Trophoblast cell (in vitro differentiated cells and primary cell): ENCODE measurements around the gene EML2. TPM values are rescaled to one million over a fixed set of nuclear protein-coding genes. Genes with fewer than 3 reads are reported as not detected.
"Not testable (repeated sequence)": the region's sequence is repeated elsewhere in the genome, so short reads cannot be mapped to it uniquely, and the experiment has no call there.

Source experiments
- DNase-seq, 2 donors: peaks; one replicate each; pipeline ENCODE4 v3.0.0-alpha.2; 2016
- H2AFZ ChIP-seq: 2 replicates; pipeline ENCODE4 v1.6.1; 2013; ENCODE audit warnings: low read length, moderate library complexity, mild to moderate bottlenecking; ENCODE audit not compliant: insufficient read depth, poor library complexity
- H2AK5ac ChIP-seq: 2 replicates; pipeline ENCODE4 v1.6.1; 2013; ENCODE audit warnings: mild to moderate bottlenecking, low read length
- H2BK120ac ChIP-seq: 2 replicates; pipeline ENCODE4 v1.6.1; 2013; ENCODE audit warnings: low read length, mild to moderate bottlenecking, moderate library complexity; ENCODE audit not compliant: insufficient read depth, poor library complexity
- H2BK12ac ChIP-seq: 2 replicates; pipeline ENCODE4 v1.6.1; 2013; ENCODE audit warnings: mild to moderate bottlenecking, low read length, moderate library complexity
- H2BK5ac ChIP-seq: 2 replicates; pipeline ENCODE4 v1.6.1; 2013; ENCODE audit warnings: low read length, low read depth, moderate library complexity, mild to moderate bottlenecking; ENCODE audit not compliant: poor library complexity
- H3K14ac ChIP-seq: 2 replicates; pipeline ENCODE4 v1.6.1; 2013; ENCODE audit warnings: mild to moderate bottlenecking, low read length
- H3K18ac ChIP-seq: 2 replicates; pipeline ENCODE4 v1.6.1; 2013; ENCODE audit warnings: mild to moderate bottlenecking, low read length
- H3K23ac ChIP-seq: 2 replicates; pipeline ENCODE4 v1.6.1; 2013; ENCODE audit warnings: low read length
- H3K27ac ChIP-seq: 2 replicates; pipeline ENCODE4 v1.5.1; 2013; ENCODE audit warnings: low read depth, mild to moderate bottlenecking, inconsistent platforms, low read length, moderate library complexity
- H3K27me3 ChIP-seq: 2 replicates; pipeline ENCODE4 v1.6.1; 2013; ENCODE audit warnings: inconsistent platforms, mild to moderate bottlenecking, low read length, moderate library complexity; ENCODE audit not compliant: insufficient read depth
- H3K36me3 ChIP-seq, 2 experiments: 1 replicate in 1 of 2; 2 replicates in 1 of 2; pipeline ENCODE4 v1.6.1; 2013; ENCODE audit warnings: low read length in 2 of 2, mild to moderate bottlenecking in 2 of 2, moderate library complexity in 1 of 2; ENCODE audit not compliant: insufficient read depth in 2 of 2, control insufficient read depth in 1 of 2
- H3K4ac ChIP-seq: 2 replicates; pipeline ENCODE4 v1.6.1; 2013; ENCODE audit warnings: low read depth, mild to moderate bottlenecking, low read length, moderate library complexity
- H3K4me1 ChIP-seq, 2 experiments: 1 replicate in 1 of 2; 2 replicates in 1 of 2; pipeline ENCODE4 v1.6.1; 2013; ENCODE audit warnings: low read length in 2 of 2, mild to moderate bottlenecking in 2 of 2, moderate library complexity in 1 of 2; ENCODE audit not compliant: insufficient read depth in 2 of 2, control insufficient read depth in 1 of 2
- H3K4me2 ChIP-seq: 2 replicates; pipeline ENCODE4 v1.6.1; 2013; ENCODE audit warnings: inconsistent platforms, mild to moderate bottlenecking, low read length, moderate library complexity
- H3K4me3 ChIP-seq: 2 replicates; pipeline ENCODE4 v1.5.1; 2013; ENCODE audit warnings: mild to moderate bottlenecking, low read depth, low read length, inconsistent platforms
- H3K79me1 ChIP-seq: one replicate; pipeline ENCODE4 v1.6.1; 2013; ENCODE audit warnings: low read length
- H3K79me2 ChIP-seq: 2 replicates; pipeline ENCODE4 v1.6.1; 2013; ENCODE audit warnings: low read length, mild to moderate bottlenecking; ENCODE audit not compliant: control insufficient read depth, insufficient read depth, poor library complexity
- H3K9ac ChIP-seq: 2 replicates; pipeline ENCODE4 v1.6.1; 2013; ENCODE audit warnings: mild to moderate bottlenecking, low read length
- H3K9me3 ChIP-seq: 2 replicates; pipeline ENCODE4 v1.6.1; 2013; ENCODE audit warnings: low read depth, mild to moderate bottlenecking, control low read depth, inconsistent platforms, low read length; ENCODE audit not compliant: insufficient read depth
- H4K12ac ChIP-seq: 2 replicates; pipeline ENCODE4 v1.6.1; 2013; ENCODE audit warnings: low read depth, mild to moderate bottlenecking, low read length, moderate library complexity
- H4K8ac ChIP-seq: 2 replicates; pipeline ENCODE4 v1.6.1; 2013; ENCODE audit warnings: low read depth, mild to moderate bottlenecking, low read length, moderate library complexity
- H4K91ac ChIP-seq: one replicate; pipeline ENCODE4 v1.6.1; 2013; ENCODE audit warnings: low read depth, mild to moderate bottlenecking, low read length, moderate library complexity
- WGBS: extraction: QIAGEN DNeasy Blood & Tissue Kit; methylation state at CpG from one replicate; pipeline ENCODE4 v1.1.7; 2013; ENCODE audit warnings: missing lambda C conversion rate; ENCODE audit not compliant: insufficient read length, insufficient coverage; ENCODE audit errors: extremely low coverage; 5-methylcytosine and 5-hydroxymethylcytosine counted together
- polyA plus RNA-seq: library from polyadenylated mRNA; stranded (reverse); fragments of 200-250 nt; gene quantifications from 2 replicates; pipeline ENCODE4 v1.2.3, GENCODE V29; 2013

Gene EML2
- polyA plus RNA-seq: 15.0 and 16.5 TPM in 2 replicates

GRCh38 chr19:45638930-45639729, at the start of gene EML2:
Gene EML2 (minus strand): TSS chr19:45639397. CDS start chr19:45639376, 21 bp downstream.
- H3K4me1 ChIP-seq: peaks cover 22 to 26% of the 10 kb centered on the region in 2 experiments
- peak within 1 kb of the TSS; percentile 63 for H3K18ac ChIP-seq
- peak within 1 kb of the TSS; percentile 61 for H4K91ac ChIP-seq
- peak within 1 kb of the TSS; percentile 82 for H3K14ac ChIP-seq
- H3K27me3 ChIP-seq: no peaks in the 10 kb centered on the region
- H3K4ac ChIP-seq: peak within 1 kb of the TSS; percentile 42
- no peaks in the 10 kb centered on the region for H3K9me3 ChIP-seq
- H4K8ac ChIP-seq: peak within 1 kb of the TSS; percentile 84
- H3K4me3 ChIP-seq: peak within 1 kb of the TSS; percentile 62
- no peak within 1 kb of the TSS for H2AK5ac ChIP-seq
- H3K79me1 ChIP-seq: peaks cover 15% of the 10 kb centered on the region
- H3K79me2 ChIP-seq: peaks cover 2% of the 10 kb centered on the region
- H3K23ac ChIP-seq: no peak within 1 kb of the TSS
- peak within 1 kb of the TSS; percentile 32 for H3K9ac ChIP-seq
- H3K4me2 ChIP-seq: peak within 1 kb of the TSS; percentile 78
- peak; percentile 33 to 49 for DNase-seq
- H2BK120ac ChIP-seq: peak within 1 kb of the TSS; percentile 48
- no peak within 1 kb of the TSS for H2BK12ac ChIP-seq
- H4K12ac ChIP-seq: peak within 1 kb of the TSS; percentile 79
- no peak within 1 kb of the TSS for H3K27ac ChIP-seq
- no peaks in the 10 kb centered on the region for H3K36me3 ChIP-seq
- H2BK5ac ChIP-seq: peak within 1 kb of the TSS; percentile 54
- H2AFZ ChIP-seq: peak within 1 kb of the TSS; percentile 68
- no CpG with 5 or more reads among the region's 52 CpGs for WGBS

- no peak overlapping the region for H2BK120ac ChIP-seq
- H3K36me3 ChIP-seq: peaks cover 38 to 49% of the 10 kb centered on the region in 2 experiments
- no peaks in the 10 kb centered on the region for H3K4me1 ChIP-seq
- H3K27me3 ChIP-seq: no peaks in the 10 kb centered on the region
- H3K27ac ChIP-seq: no peak overlapping the region
- H3K14ac ChIP-seq: no peak overlapping the region
- H3K4me2 ChIP-seq: no peak overlapping the region
- H3K9me3 ChIP-seq: no peaks in the 10 kb centered on the region
- H2BK12ac ChIP-seq: no peak overlapping the region
- no peak overlapping the region for H4K91ac ChIP-seq
- no peak overlapping the region for H2AK5ac ChIP-seq
- no peak overlapping the region for H2BK5ac ChIP-seq
- no peak overlapping the region for H2AFZ ChIP-seq
- H4K12ac ChIP-seq: no peak overlapping the region
- peaks cover 4% of the 10 kb centered on the region for H3K79me1 ChIP-seq
- no peak overlapping the region for H3K18ac ChIP-seq
- H4K8ac ChIP-seq: no peak overlapping the region
- H3K4me3 ChIP-seq: peak overlapping the region; percentile 59
- H3K23ac ChIP-seq: no peak overlapping the region
- DNase-seq: no peak
- WGBS: no CpG with 5 or more reads among the region's 9 CpGs
- no peak overlapping the region for H3K9ac ChIP-seq
- H3K4ac ChIP-seq: no peak overlapping the region
- H3K79me2 ChIP-seq: peaks cover 2% of the 10 kb centered on the region
These were observed 48.4 kb upstream of the EML2 start for GRCh38 chr19:45687599-45687998.

GRCh38 chr19:45685045-45685444, 45.8 kb upstream of the EML2 start:
- not testable (repeated sequence) for H2AK5ac ChIP-seq, H3K4me3 ChIP-seq
- no CpG with 5 or more reads among the region's 11 CpGs for WGBS

GRCh38 chr19:45682908-45683307, 43.7 kb upstream of the EML2 start:
- no CpG with 5 or more reads among the region's 5 CpGs for WGBS

More at GRCh38 chr19:45685045-45685444, 45.8 kb upstream of the EML2 start:
- not testable (repeated sequence) for H3K23ac ChIP-seq, H3K4me2 ChIP-seq, H4K12ac ChIP-seq, H3K14ac ChIP-seq, H3K79me2 ChIP-seq, H3K27me3 ChIP-seq, H3K4ac ChIP-seq, H2BK120ac ChIP-seq, H3K4me1 ChIP-seq, H2AFZ ChIP-seq, H3K18ac ChIP-seq, H2BK12ac ChIP-seq, H2BK5ac ChIP-seq, H4K91ac ChIP-seq, DNase-seq, H3K79me1 ChIP-seq, H3K9ac ChIP-seq, H3K9me3 ChIP-seq, H4K8ac ChIP-seq, H3K27ac ChIP-seq
- peaks cover 38 to 49% of the 10 kb centered on the region in 2 experiments for H3K36me3 ChIP-seq

More at GRCh38 chr19:45682908-45683307, 43.7 kb upstream of the EML2 start:
- Histone ChIP-seq H4K91ac (no peak overlapping the region), H3K9ac (no peak overlapping the region), H2BK12ac (no peak overlapping the region), H3K27ac (no peak overlapping the region), H3K36me3 (peaks cover 31 to 39% of the 10 kb centered on the region in 2 experiments), H3K23ac (no peak overlapping the region), H3K4me3 (no peak overlapping the region), H3K14ac (no peak overlapping the region), H2AK5ac (no peak overlapping the region), H2AFZ (no peak overlapping the region), H3K4ac (no peak overlapping the region), H4K12ac (no peak overlapping the region), H3K18ac (no peak overlapping the region), H3K79me1 (peaks cover 3% of the 10 kb centered on the region), H3K4me1 (peaks cover 2% of the 10 kb centered on the region in 2 experiments), H3K4me2 (no peak overlapping the region), H4K8ac (no peak overlapping the region), H3K27me3 (no peaks in the 10 kb centered on the region), H3K79me2 (no peaks in the 10 kb centered on the region), H2BK5ac (no peak overlapping the region), H2BK120ac (no peak overlapping the region), H3K9me3 (no peaks in the 10 kb centered on the region)
- DNase-seq: no peak
